Measurements from ENCODE around the gene RALA. TPM values are rescaled to one million over a fixed set of nuclear protein-coding genes. Genes with fewer than 3 reads are reported as not detected.

Gene RALA
- total and polyA plus RNA-seq, 2 of the 13 experiments (the other 11 are each of a cell fraction or from before 2014, with no cell fraction given), result 11.8 to 19.5 TPM

GRCh38 chr7:39623047-39623731 lies at the start of gene RALA (continued):
- TF ChIP-seq ZNF512B (CRISPR knock-in tag; IDR thresholded peaks at IDR 0.05; ENCODE audit: borderline replicate concordance) (no peak), RORA (CRISPR knock-in tag; IDR thresholded peaks at IDR 0.05) (no peak), HNRNPH1 (optimal IDR thresholded peaks at IDR 0.05; ENCODE audit: low read depth, low read length) (no peak), KDM4B (CRISPR knock-in tag; IDR thresholded peaks at IDR 0.05) (peak; percentile 76), CBX1 (IDR thresholded peaks at IDR 0.05; ENCODE audit: low read depth) (peak; percentile 91), MIER3 (CRISPR knock-in tag; IDR thresholded peaks at IDR 0.05; ENCODE audit: borderline replicate concordance) (peak; percentile 36; the same call in 1 of the 2 replicates), FOXK1 (CRISPR knock-in tag; IDR thresholded peaks at IDR 0.05; ENCODE audit: borderline replicate concordance, low read depth) (0 out of 2 replicates have a peak, but pooled peaks have one; percentile 11), FLYWCH1 (CRISPR knock-in tag; IDR thresholded peaks at IDR 0.05) (no peak), DBP (CRISPR knock-in tag; IDR thresholded peaks at IDR 0.05; ENCODE audit: not compliant biosample characterization) (no peak), REL (CRISPR knock-in tag; conservative IDR thresholded peaks at IDR 0.05) (0 out of 2 replicates have a peak, but pooled peaks have one; percentile 31), GTF2F1 (IDR thresholded peaks at IDR 0.05; ENCODE audit: low read length) (no peak), STAG1 (CRISPR knock-in tag; IDR thresholded peaks at IDR 0.05) (no peak), ZNF780A (CRISPR knock-in tag; IDR thresholded peaks at IDR 0.05) (no peak), BRD4 (CRISPR knock-in tag; IDR thresholded peaks at IDR 0.05) (no peak), ZBTB7A (CRISPR knock-in tag; IDR thresholded peaks at IDR 0.05) (no peak), MEIS1 (CRISPR knock-in tag; IDR thresholded peaks at IDR 0.05; ENCODE audit: borderline replicate concordance) (no peak), DR1 (CRISPR knock-in tag; IDR thresholded peaks at IDR 0.05) (no peak), ZMAT5 (CRISPR knock-in tag; IDR thresholded peaks at IDR 0.05; ENCODE audit: borderline replicate concordance, low read depth) (no peak), PHF8 (CRISPR knock-in tag; IDR thresholded peaks at IDR 0.05) (peak; percentile 92), EP300 (IDR thresholded peaks at IDR 0.05; ENCODE audit: low read depth in 2 of 2, low read length in 2 of 2) (no peak), EP300 (CRISPR knock-in tag; IDR thresholded peaks at IDR 0.05; ENCODE audit: borderline replicate concordance) (no peak; the same call in 1 of the 2 replicates), ZNF644 (CRISPR knock-in tag; IDR thresholded peaks at IDR 0.05; ENCODE audit: low read depth) (no peak; the same call in 1 of the 2 replicates), ZNF879 (CRISPR knock-in tag; IDR thresholded peaks at IDR 0.05) (0 out of 2 replicates have a peak, but pooled peaks have one; percentile 38)
- TF ChIP-seq, protein P1, sequence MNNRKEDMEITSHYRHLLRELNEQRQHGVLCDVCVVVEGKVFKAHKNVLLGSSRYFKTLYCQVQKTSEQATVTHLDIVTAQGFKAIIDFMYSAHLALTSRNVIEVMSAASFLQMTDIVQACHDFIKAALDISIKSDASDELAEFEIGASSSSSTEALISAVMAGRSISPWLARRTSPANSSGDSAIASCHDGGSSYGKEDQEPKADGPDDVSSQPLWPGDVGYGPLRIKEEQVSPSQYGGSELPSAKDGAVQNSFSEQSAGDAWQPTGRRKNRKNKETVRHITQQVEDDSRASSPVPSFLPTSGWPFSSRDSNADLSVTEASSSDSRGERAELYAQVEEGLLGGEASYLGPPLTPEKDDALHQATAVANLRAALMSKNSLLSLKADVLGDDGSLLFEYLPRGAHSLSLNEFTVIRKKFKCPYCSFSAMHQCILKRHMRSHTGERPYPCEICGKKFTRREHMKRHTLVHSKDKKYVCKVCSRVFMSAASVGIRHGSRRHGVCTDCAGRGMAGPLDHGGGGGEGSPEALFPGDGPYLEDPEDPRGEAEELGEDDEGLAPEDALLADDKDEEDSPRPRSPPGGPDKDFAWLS (CRISPR knock-in tag; IDR thresholded peaks at IDR 0.05; ENCODE audit: borderline replicate concordance), result no peak
